Ovary (tissue), 9 donors: Measurements from ENCODE around the gene AADACL3. TPM values are rescaled to one million over a fixed set of nuclear protein-coding genes. Genes with fewer than 3 reads are reported as not detected.

Source experiments
- DNase-seq, 5 donors: peaks; one replicate each; pipeline ENCODE4 v3.0.0-alpha.2; 2019 to 2020
- H3K27ac ChIP-seq, 2 donors: fragments of 200-600 bp; one replicate each; pipeline versions ENCODE4 v1.5.1 to v1.8.0; 2019 to 2022
- H3K27me3 ChIP-seq: fragments of 200-600 bp; one replicate; pipeline ENCODE4 v1.8.0; 2022
- H3K36me3 ChIP-seq: fragments of 200-600 bp; sonication (generic); one replicate; pipeline ENCODE4 v1.5.1; 2019
- H3K4me1 ChIP-seq: one replicate; pipeline ENCODE4 v1.8.1; 2013; ENCODE audit warnings: mild to moderate bottlenecking, moderate library complexity; ENCODE audit not compliant: insufficient read depth
- H3K4me3 ChIP-seq: fragments of 200-600 bp; sonication (generic); one replicate; pipeline ENCODE4 v1.5.1; 2017
- H3K9me3 ChIP-seq, 2 donors: fragments of 200-600 bp in 1 of 2; sonication (generic) in 1 of 2; one replicate each; pipeline versions ENCODE4 v1.5.1 to v1.8.1; 2013 to 2019; ENCODE audit warnings: mild to moderate bottlenecking in 1 of 2, moderate library complexity in 1 of 2
- EP300 ChIP-seq: sonication (generic); formaldehyde crosslinking; IDR thresholded peaks from one replicate; pipeline ENCODE4 v1.6.1; 2017; ENCODE audit warnings: antibody characterized with exemption
- POLR2A ChIP-seq: fragments of 450-650 bp; IDR thresholded peaks from one replicate; pipeline ENCODE4 v1.6.1; 2017; ENCODE audit warnings: antibody characterized with exemption, mild to moderate bottlenecking, moderate library complexity
- WGBS, 3 donors: extraction: QIAGEN DNeasy Blood & Tissue Kit in 1 of 3; methylation state at CpG; one replicate each; pipeline versions ENCODE4 v1.1.5 to v1.1.7; 2013 to 2017; 5-methylcytosine and 5-hydroxymethylcytosine counted together
- intact Hi-C, 4 donors: fragments of 100-400 bp; cut with DNase I; formaldehyde crosslinking; loops; one replicate each; pipeline versions ENCODE4 v1.11.0 to v1.15.1; 2022 to 2023
- polyA plus RNA-seq, 2 donors: library from polyadenylated mRNA; stranded (reverse); fragments of 200-250 nt in 1 of 2; fragments of 350-450 nt in 1 of 2; fragmentation: Illumina TruSeq in 1 of 2; extraction: RNeasy Lipid Tissue Mini Kit (QIAGEN cat#74804) in 1 of 2; gene quantifications; one replicate each; pipeline ENCODE4 v1.2.3, GENCODE V29; 2013 to 2014
- total RNA-seq, 7 donors: library from RNA; depleted of rRNA in 2 of 7; stranded (reverse); fragments of >200 nt in 2 of 7; fragmentation: NEBNext Ultra II Directional in 3 of 7; extraction: Animal tissue kit (Norgen Biotek cat#: 25700) in 3 of 7; gene quantifications; one replicate each; pipeline versions ENCODE4 v1.1.0 to v1.2.4, GENCODE V29; 2016 to 2023
- TF ChIP-seq, protein P1 (sequence below), 3 donors: fragments of 450-650 bp in 2 of 3; fragments of 200-600 bp in 1 of 3; IDR thresholded peaks; one replicate each; pipeline versions ENCODE4 v1.5.1 to v1.8.0; 2016 to 2022; ENCODE audit warnings: antibody characterized with exemption in 3 of 3, mild to moderate bottlenecking in 1 of 3
- donor health status: DM: no; HTN: no; CAD: no; lungs with moderate emphysema.
- donor health status: DM: no; HTN: no; CAD: no.
- donor health status: Bipolar disorder and iron deficiency.
- donor health status: DM: yes; HTN: yes; CAD: no.
- donor health status: DM: no; HTN: no; CAD: no.
- donor health status: DM: yes; HTN: yes; CAD: no.

Gene AADACL3
- total and polyA plus RNA-seq, 9 donors: not detected

- DNase-seq: no peak
- H3K4me3 ChIP-seq: no peak overlapping the region
- no peaks in the 10 kb centered on the region for H3K9me3 ChIP-seq
- H3K36me3 ChIP-seq: no peaks in the 10 kb centered on the region
- WGBS, 3 donors: 75 to 84% (median 82%) methylated on average over 1 of the region's 1 CpG
- no peaks in the 10 kb centered on the region for H3K27me3 ChIP-seq
- intact Hi-C loops: no loop called here
- TF ChIP-seq EP300 (no peak), POLR2A (no peak)
- TF ChIP-seq, protein P1, sequence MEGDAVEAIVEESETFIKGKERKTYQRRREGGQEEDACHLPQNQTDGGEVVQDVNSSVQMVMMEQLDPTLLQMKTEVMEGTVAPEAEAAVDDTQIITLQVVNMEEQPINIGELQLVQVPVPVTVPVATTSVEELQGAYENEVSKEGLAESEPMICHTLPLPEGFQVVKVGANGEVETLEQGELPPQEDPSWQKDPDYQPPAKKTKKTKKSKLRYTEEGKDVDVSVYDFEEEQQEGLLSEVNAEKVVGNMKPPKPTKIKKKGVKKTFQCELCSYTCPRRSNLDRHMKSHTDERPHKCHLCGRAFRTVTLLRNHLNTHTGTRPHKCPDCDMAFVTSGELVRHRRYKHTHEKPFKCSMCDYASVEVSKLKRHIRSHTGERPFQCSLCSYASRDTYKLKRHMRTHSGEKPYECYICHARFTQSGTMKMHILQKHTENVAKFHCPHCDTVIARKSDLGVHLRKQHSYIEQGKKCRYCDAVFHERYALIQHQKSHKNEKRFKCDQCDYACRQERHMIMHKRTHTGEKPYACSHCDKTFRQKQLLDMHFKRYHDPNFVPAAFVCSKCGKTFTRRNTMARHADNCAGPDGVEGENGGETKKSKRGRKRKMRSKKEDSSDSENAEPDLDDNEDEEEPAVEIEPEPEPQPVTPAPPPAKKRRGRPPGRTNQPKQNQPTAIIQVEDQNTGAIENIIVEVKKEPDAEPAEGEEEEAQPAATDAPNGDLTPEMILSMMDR (IDR thresholded peaks at IDR 0.05): no peak
- no peaks in the 10 kb centered on the region for H3K4me1 ChIP-seq
- no peak overlapping the region for H3K27ac ChIP-seq
Measured at GRCh38 chr1:12677565-12677964, 38.3 kb upstream of the AADACL3 start.

DNA sequence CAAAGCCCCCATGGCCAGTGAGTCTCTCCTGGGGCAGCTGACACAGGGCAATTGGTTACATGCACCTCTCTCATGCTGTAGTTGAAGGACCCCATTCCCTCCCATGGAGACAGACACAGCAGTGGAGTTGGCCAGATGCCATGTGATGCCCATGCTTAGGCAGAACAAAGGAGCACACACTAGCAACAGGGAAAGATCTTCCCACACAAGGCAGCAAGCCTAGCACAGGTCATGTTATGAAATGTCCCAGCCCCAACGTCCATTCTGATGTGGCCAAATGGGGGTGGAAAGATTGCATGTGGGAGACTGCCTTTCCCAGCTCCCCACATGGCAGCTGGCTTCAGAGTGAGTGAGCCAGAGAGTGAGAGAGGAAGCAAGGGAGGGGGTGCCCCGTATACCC, 37.6 kb upstream of the AADACL3 start:
- no peaks in the 10 kb centered on the region for H3K9me3 ChIP-seq
- no peak overlapping the region for H3K4me3 ChIP-seq
- H3K4me1 ChIP-seq: no peaks in the 10 kb centered on the region
- no peaks in the 10 kb centered on the region for H3K36me3 ChIP-seq
- DNase-seq: no peak
- TF ChIP-seq, protein P1 (IDR thresholded peaks at IDR 0.05): no peak
- TF ChIP-seq POLR2A: no peak
- TF ChIP-seq EP300: no peak
- H3K27ac ChIP-seq: no peak overlapping the region
- no peaks in the 10 kb centered on the region for H3K27me3 ChIP-seq
- intact Hi-C loops: no loop called here
- WGBS, 3 donors: 37 to 50% (median 45%) methylated on average over 2 of the region's 2 CpGs

- WGBS, 3 donors: 90 to 95% (median 93%) methylated on average over 3 of the region's 3 CpGs
- intact Hi-C loops: no loop called here
- DNase-seq: no peak
- Histone ChIP-seq H3K36me3 (no peaks in the 10 kb centered on the region), H3K9me3 (no peaks in the 10 kb centered on the region), H3K27ac (no peak overlapping the region), H3K4me3 (no peak overlapping the region), H3K4me1 (no peaks in the 10 kb centered on the region), H3K27me3 (no peaks in the 10 kb centered on the region)
- no peak for TF ChIP-seq POLR2A
- TF ChIP-seq, protein P1 (IDR thresholded peaks at IDR 0.05): no peak
- no peak for TF ChIP-seq EP300
Measured at GRCh38 chr1:12678820-12679219, 37.1 kb upstream of the AADACL3 start.

- no peak for DNase-seq
- Histone ChIP-seq H3K4me1 (no peaks in the 10 kb centered on the region), H3K36me3 (no peaks in the 10 kb centered on the region), H3K4me3 (no peak overlapping the region), H3K27me3 (no peaks in the 10 kb centered on the region), H3K9me3 (no peaks in the 10 kb centered on the region), H3K27ac (no peak overlapping the region)
- 62 to 75% (median 68%) methylated on average over 2 of the region's 2 CpGs for WGBS, 3 donors
- intact Hi-C loops: no loop called here
- TF ChIP-seq EP300 (no peak), POLR2A (no peak)
- TF ChIP-seq, protein P1 (IDR thresholded peaks at IDR 0.05): no peak
Measured at GRCh38 chr1:12690156-12690555, 25.8 kb upstream of the AADACL3 start.
